HepG2 (cell line): Measurements from ENCODE around the gene KAT2A. TPM values are rescaled to one million over a fixed set of nuclear protein-coding genes. Genes with fewer than 3 reads are reported as not detected.

Source experiments
- NCOR1 ChIP-seq: fragments of 200-600 bp; sonication (generic); IDR thresholded peaks from 2 replicates; pipeline ENCODE4 v1.7.0; 2017; ENCODE audit warnings: antibody characterized with exemption, low read length, borderline replicate concordance
- SALL2 ChIP-seq: sonication (generic); formaldehyde crosslinking; IDR thresholded peaks from 2 replicates; pipeline ENCODE4 v1.8.1; 2023; ENCODE audit warnings: mild to moderate bottlenecking, missing genetic modification reagents, inconsistent platforms
- ZNF17 ChIP-seq: sonication (generic); formaldehyde crosslinking; IDR thresholded peaks from 2 replicates; pipeline ENCODE4 v1.5.0; 2020; ENCODE audit warnings: mild to moderate bottlenecking, missing genetic modification reagents
- ZNF263 ChIP-seq: sonication (generic); formaldehyde crosslinking; IDR thresholded peaks from 2 replicates; pipeline ENCODE4 v1.4.0; 2020; ENCODE audit warnings: missing genetic modification reagents
- ZNF30 ChIP-seq: sonication (generic); formaldehyde crosslinking; IDR thresholded peaks from 2 replicates; pipeline ENCODE4 v1.5.0; 2020; ENCODE audit warnings: mild to moderate bottlenecking, missing genetic modification reagents
- ZNF615 ChIP-seq: sonication (generic); formaldehyde crosslinking; IDR thresholded peaks from 2 replicates; pipeline ENCODE4 v1.5.0; 2020; ENCODE audit warnings: mild to moderate bottlenecking, missing genetic modification reagents, borderline replicate concordance
- ZNF75D ChIP-seq: sonication (generic); formaldehyde crosslinking; IDR thresholded peaks from 2 replicates; pipeline ENCODE4 v1.8.1; 2023; ENCODE audit warnings: missing genetic modification reagents, mild to moderate bottlenecking, borderline replicate concordance
- polyA plus RNA-seq, 8 experiments: library from polyadenylated mRNA; depleted of rRNA in 3 of 8; stranded (reverse) in 7 of 8; unstranded in 1 of 8; fragments of >200 nt; fragmentation: Illumina TruSeq in 4 of 8; extraction: Trizol in 4 of 8; gene quantifications; 2 replicates each; pipeline versions ENCODE4 v1.2.1 to v1.2.3, GENCODE V29; 2011 to 2016; ENCODE audit warnings: low read depth in 4 of 8, missing spikeins in 1 of 8, mixed read lengths in 1 of 8; ENCODE audit not compliant: insufficient read depth in 1 of 8
- total RNA-seq, 5 experiments: library from RNA; depleted of rRNA; stranded (reverse); fragments of >200 nt; fragmentation: Illumina TruSeq; extraction: Trizol; gene quantifications; 2 replicates each; pipeline ENCODE4 v1.2.3, GENCODE V29; 2016; ENCODE audit warnings: low read depth in 1 of 5
- TF ChIP-seq, protein P1 (sequence below): sonication (generic); formaldehyde crosslinking; IDR thresholded peaks from 2 replicates; pipeline ENCODE4 v1.9.0; 2022; ENCODE audit warnings: missing genetic modification reagents, mild to moderate bottlenecking, borderline replicate concordance
- TF ChIP-seq, protein P2 (sequence below): IDR thresholded peaks from 2 replicates; pipeline ENCODE4 v1.4.0; 2020; ENCODE audit warnings: mild to moderate bottlenecking, missing genetic modification reagents
- TF ChIP-seq, protein P3 (sequence below), 2 experiments: fragments of 450-650 bp in 1 of 2; sonication (generic) in 1 of 2; formaldehyde crosslinking in 1 of 2; IDR thresholded peaks; 2 replicates each; pipeline versions ENCODE4 v1.6.1 to v1.8.0; 2016 to 2022; ENCODE audit warnings: antibody characterized with exemption in 1 of 2, mild to moderate bottlenecking in 1 of 2, missing genetic modification reagents in 1 of 2
- TF ChIP-seq, protein P4 (sequence below): sonication (generic); formaldehyde crosslinking; IDR thresholded peaks from 2 replicates; pipeline ENCODE4 v1.5.0; 2020; ENCODE audit warnings: mild to moderate bottlenecking, low read depth, missing genetic modification reagents, borderline replicate concordance

Gene KAT2A
- total and polyA plus RNA-seq, 2 of the 13 experiments (the other 11 are each of a cell fraction or from before 2014, with no cell fraction given), result 29.1 to 90.4 TPM

DNA sequence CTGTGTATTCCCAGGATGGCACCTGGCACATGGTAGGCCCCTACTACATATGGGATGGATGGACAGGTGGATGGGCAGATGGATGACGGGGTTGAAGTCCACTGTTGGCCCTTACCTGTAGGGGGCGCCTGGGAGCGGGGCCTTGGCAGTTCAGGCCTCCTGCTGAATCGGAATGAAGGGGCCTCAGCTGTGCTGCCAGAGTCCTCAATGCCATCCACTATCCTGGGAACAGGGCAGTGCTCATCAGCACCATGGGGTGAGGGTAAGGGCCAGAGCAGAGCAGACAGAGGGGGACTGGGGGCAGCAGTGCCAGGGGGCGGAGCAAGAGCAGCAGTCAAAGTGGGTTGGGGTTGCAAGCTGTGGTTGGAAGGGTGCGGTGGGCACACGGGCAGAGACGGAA, 41.9 kb upstream of the KAT2A start (continued):
- TF ChIP-seq, protein P1, sequence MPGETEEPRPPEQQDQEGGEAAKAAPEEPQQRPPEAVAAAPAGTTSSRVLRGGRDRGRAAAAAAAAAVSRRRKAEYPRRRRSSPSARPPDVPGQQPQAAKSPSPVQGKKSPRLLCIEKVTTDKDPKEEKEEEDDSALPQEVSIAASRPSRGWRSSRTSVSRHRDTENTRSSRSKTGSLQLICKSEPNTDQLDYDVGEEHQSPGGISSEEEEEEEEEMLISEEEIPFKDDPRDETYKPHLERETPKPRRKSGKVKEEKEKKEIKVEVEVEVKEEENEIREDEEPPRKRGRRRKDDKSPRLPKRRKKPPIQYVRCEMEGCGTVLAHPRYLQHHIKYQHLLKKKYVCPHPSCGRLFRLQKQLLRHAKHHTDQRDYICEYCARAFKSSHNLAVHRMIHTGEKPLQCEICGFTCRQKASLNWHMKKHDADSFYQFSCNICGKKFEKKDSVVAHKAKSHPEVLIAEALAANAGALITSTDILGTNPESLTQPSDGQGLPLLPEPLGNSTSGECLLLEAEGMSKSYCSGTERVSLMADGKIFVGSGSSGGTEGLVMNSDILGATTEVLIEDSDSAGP, result peak; percentile 44; the same call in 1 of the 2 replicates
- TF ChIP-seq, protein P2, sequence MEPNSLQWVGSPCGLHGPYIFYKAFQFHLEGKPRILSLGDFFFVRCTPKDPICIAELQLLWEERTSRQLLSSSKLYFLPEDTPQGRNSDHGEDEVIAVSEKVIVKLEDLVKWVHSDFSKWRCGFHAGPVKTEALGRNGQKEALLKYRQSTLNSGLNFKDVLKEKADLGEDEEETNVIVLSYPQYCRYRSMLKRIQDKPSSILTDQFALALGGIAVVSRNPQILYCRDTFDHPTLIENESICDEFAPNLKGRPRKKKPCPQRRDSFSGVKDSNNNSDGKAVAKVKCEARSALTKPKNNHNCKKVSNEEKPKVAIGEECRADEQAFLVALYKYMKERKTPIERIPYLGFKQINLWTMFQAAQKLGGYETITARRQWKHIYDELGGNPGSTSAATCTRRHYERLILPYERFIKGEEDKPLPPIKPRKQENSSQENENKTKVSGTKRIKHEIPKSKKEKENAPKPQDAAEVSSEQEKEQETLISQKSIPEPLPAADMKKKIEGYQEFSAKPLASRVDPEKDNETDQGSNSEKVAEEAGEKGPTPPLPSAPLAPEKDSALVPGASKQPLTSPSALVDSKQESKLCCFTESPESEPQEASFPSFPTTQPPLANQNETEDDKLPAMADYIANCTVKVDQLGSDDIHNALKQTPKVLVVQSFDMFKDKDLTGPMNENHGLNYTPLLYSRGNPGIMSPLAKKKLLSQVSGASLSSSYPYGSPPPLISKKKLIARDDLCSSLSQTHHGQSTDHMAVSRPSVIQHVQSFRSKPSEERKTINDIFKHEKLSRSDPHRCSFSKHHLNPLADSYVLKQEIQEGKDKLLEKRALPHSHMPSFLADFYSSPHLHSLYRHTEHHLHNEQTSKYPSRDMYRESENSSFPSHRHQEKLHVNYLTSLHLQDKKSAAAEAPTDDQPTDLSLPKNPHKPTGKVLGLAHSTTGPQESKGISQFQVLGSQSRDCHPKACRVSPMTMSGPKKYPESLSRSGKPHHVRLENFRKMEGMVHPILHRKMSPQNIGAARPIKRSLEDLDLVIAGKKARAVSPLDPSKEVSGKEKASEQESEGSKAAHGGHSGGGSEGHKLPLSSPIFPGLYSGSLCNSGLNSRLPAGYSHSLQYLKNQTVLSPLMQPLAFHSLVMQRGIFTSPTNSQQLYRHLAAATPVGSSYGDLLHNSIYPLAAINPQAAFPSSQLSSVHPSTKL (CRISPR knock-in tag), result 0 out of 2 replicates have a peak, but pooled peaks have one; percentile 22
- TF ChIP-seq SALL2 (CRISPR knock-in tag), result 0 out of 2 replicates have a peak, but pooled peaks have one; percentile 22
- TF ChIP-seq ZNF615 (CRISPR knock-in tag), result no peak
- no peak for TF ChIP-seq ZNF75D
- TF ChIP-seq, protein P3, sequence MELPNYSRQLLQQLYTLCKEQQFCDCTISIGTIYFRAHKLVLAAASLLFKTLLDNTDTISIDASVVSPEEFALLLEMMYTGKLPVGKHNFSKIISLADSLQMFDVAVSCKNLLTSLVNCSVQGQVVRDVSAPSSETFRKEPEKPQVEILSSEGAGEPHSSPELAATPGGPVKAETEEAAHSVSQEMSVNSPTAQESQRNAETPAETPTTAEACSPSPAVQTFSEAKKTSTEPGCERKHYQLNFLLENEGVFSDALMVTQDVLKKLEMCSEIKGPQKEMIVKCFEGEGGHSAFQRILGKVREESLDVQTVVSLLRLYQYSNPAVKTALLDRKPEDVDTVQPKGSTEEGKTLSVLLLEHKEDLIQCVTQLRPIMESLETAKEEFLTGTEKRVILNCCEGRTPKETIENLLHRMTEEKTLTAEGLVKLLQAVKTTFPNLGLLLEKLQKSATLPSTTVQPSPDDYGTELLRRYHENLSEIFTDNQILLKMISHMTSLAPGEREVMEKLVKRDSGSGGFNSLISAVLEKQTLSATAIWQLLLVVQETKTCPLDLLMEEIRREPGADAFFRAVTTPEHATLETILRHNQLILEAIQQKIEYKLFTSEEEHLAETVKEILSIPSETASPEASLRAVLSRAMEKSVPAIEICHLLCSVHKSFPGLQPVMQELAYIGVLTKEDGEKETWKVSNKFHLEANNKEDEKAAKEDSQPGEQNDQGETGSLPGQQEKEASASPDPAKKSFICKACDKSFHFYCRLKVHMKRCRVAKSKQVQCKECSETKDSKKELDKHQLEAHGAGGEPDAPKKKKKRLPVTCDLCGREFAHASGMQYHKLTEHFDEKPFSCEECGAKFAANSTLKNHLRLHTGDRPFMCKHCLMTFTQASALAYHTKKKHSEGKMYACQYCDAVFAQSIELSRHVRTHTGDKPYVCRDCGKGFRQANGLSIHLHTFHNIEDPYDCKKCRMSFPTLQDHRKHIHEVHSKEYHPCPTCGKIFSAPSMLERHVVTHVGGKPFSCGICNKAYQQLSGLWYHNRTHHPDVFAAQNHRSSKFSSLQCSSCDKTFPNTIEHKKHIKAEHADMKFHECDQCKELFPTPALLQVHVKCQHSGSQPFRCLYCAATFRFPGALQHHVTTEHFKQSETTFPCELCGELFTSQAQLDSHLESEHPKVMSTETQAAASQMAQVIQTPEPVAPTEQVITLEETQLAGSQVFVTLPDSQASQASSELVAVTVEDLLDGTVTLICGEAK (IDR thresholded peaks at IDR 0.05), result no peak
- TF ChIP-seq, protein P3 (CRISPR knock-in tag; IDR thresholded peaks at IDR 0.05), result no peak
- TF ChIP-seq ZNF263 (CRISPR knock-in tag), result no peak
- no peak for TF ChIP-seq ZNF17 (CRISPR knock-in tag)
- TF ChIP-seq ZNF30 (CRISPR knock-in tag), result no peak
- peak; percentile 13; the same call in 1 of the 2 replicates for TF ChIP-seq NCOR1
- TF ChIP-seq, protein P4, sequence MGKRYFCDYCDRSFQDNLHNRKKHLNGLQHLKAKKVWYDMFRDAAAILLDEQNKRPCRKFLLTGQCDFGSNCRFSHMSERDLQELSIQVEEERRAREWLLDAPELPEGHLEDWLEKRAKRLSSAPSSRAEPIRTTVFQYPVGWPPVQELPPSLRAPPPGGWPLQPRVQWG (CRISPR knock-in tag), result no peak
